GM23248 (cell line): Measurements from ENCODE around the gene ZGPAT. TPM values are rescaled to one million over a fixed set of nuclear protein-coding genes. Genes with fewer than 3 reads are reported as not detected.

Source experiments
- DNase-seq: peaks from one replicate; pipeline ENCODE4 v3.0.0-alpha.2; 2015
- H2AFZ ChIP-seq: fragments of 200-600 bp; sonication (generic); 2 replicates; pipeline ENCODE4 v1.6.1; 2016; ENCODE audit warnings: antibody characterized with exemption
- H3F3A ChIP-seq: fragments of 200-600 bp; sonication (generic); 2 replicates; pipeline ENCODE4 v1.6.1; 2016; ENCODE audit warnings: mild to moderate bottlenecking, antibody characterized with exemption, mixed run types; ENCODE audit not compliant: insufficient read depth
- H3K27ac ChIP-seq: fragments of 200-600 bp; sonication (generic); 2 replicates; pipeline ENCODE4 v1.5.1; 2016; ENCODE audit warnings: mild to moderate bottlenecking
- H3K27me3 ChIP-seq: fragments of 200-600 bp; sonication (generic); replicated peaks from 2 replicates; pipeline ENCODE4 v1.6.1; 2016; ENCODE audit warnings: mild to moderate bottlenecking; ENCODE audit not compliant: insufficient read depth
- H3K36me3 ChIP-seq: fragments of 200-600 bp; sonication (generic); 2 replicates; pipeline ENCODE4 v1.6.1; 2016; ENCODE audit warnings: low read depth, mild to moderate bottlenecking
- H3K4me1 ChIP-seq: fragments of 200-600 bp; sonication (generic); 2 replicates; pipeline ENCODE4 v1.6.1; 2016; ENCODE audit warnings: mild to moderate bottlenecking; ENCODE audit not compliant: insufficient read depth
- H3K4me2 ChIP-seq: fragments of 200-600 bp; sonication (generic); one replicate; pipeline ENCODE4 v1.6.1; 2016; ENCODE audit warnings: mild to moderate bottlenecking; ENCODE audit not compliant: unreplicated experiment
- H3K4me3 ChIP-seq: fragments of 200-600 bp; sonication (generic); 2 replicates; pipeline ENCODE4 v1.5.1; 2016; ENCODE audit warnings: mild to moderate bottlenecking
- H3K79me2 ChIP-seq: fragments of 200-600 bp; sonication (generic); 2 replicates; pipeline ENCODE4 v1.6.1; 2016; ENCODE audit warnings: mild to moderate bottlenecking; ENCODE audit not compliant: insufficient read depth
- H3K9ac ChIP-seq: fragments of 200-600 bp; sonication (generic); 2 replicates; pipeline ENCODE4 v1.6.1; 2016; ENCODE audit warnings: mild to moderate bottlenecking
- H3K9me2 ChIP-seq: fragments of 200-600 bp; sonication (generic); 2 replicates; pipeline ENCODE4 v1.6.1; 2016; ENCODE audit warnings: mixed run types, mild to moderate bottlenecking, moderate library complexity; ENCODE audit not compliant: insufficient read depth
- H3K9me3 ChIP-seq: fragments of 200-600 bp; sonication (generic); one replicate; pipeline ENCODE4 v1.6.1; 2017; ENCODE audit warnings: low read depth
- H4K20me1 ChIP-seq: fragments of 200-600 bp; sonication (generic); 2 replicates; pipeline ENCODE4 v1.6.0; 2016; ENCODE audit not compliant: insufficient read depth
- EZH2 ChIP-seq: fragments of 200-600 bp; sonication (generic); IDR thresholded peaks from 2 replicates; pipeline ENCODE4 v1.6.1; 2018; ENCODE audit warnings: antibody characterized with exemption, mild to moderate bottlenecking; ENCODE audit not compliant: insufficient read depth, poor library complexity, severe bottlenecking
- EZH2phosphoT487 ChIP-seq: fragments of 200-600 bp; sonication (generic); IDR thresholded peaks from 2 replicates; pipeline ENCODE4 v1.6.1; 2018; ENCODE audit warnings: antibody characterized with exemption, moderate library complexity, mild to moderate bottlenecking, low read depth; ENCODE audit not compliant: insufficient read depth
- WGBS, 2 experiments: methylation state at CpG; one replicate each; pipeline ENCODE4 v1.1.6; 2015 to 2017; ENCODE audit warnings: low lambda C conversion rate in 2 of 2, low coverage in 1 of 2; ENCODE audit errors: missing lambda C conversion rate in 2 of 2; 5-methylcytosine and 5-hydroxymethylcytosine counted together
- in situ Hi-C: fragments of 300-500 bp; cut with MboI; formaldehyde crosslinking; loops from 2 replicates; pipeline ENCODE4 v1.15.0; 2020
- polyA plus RNA-seq: library from polyadenylated mRNA; unstranded; fragments of >200 nt; fragmentation: Nextera tagmentation; extraction: Ambion mirVana; gene quantifications from 2 replicates; pipeline ENCODE4 v1.2.1, GENCODE V29; 2016
- total RNA-seq: library from RNA; depleted of rRNA; stranded (reverse); fragments of >200 nt; shearing (Covaris generic); gene quantifications from 2 replicates; pipeline ENCODE4 v1.2.3, GENCODE V29; 2014

ZGPAT gene
- total and polyA plus RNA-seq, 2 experiments from 2014 or later, result 22.7 to 28.5 TPM

DNA sequence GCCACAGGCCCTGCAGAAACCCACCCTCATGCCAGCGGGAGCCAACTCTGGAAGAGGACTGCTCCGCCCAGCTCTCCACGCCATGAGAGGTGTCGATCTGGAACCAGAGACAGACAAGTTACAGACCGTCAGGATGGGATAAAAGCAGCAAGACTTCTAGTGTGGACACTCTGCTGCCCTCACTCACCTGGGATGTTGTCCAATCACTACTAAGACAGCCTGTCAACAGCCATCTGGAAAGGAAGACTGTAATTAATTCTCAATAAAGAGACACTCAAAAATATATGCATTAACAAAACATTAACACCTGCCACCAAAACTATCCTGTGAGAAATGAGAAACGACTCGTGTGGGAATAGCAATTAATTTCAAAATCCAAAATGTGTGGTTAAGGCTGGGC is 60.0 kb downstream of the ZGPAT start:
- H4K20me1 ChIP-seq, result no peaks in the 10 kb centered on the region
- no peaks in the 10 kb centered on the region for H3K79me2 ChIP-seq
- no peak for TF ChIP-seq EZH2phosphoT487
- no peak for TF ChIP-seq EZH2
- H3K4me2 ChIP-seq, result no peak overlapping the region
- no peaks in the 10 kb centered on the region for H3K4me1 ChIP-seq
- in situ Hi-C loops, result no loop called here
- no peaks in the 10 kb centered on the region for H3K36me3 ChIP-seq
- no peaks in the 10 kb centered on the region for H3K9me2 ChIP-seq
- H3K27ac ChIP-seq, result no peak overlapping the region
- H3F3A ChIP-seq, result no peaks in the 10 kb centered on the region
- DNase-seq, result no peak
- WGBS, 2 experiments, result 71 to 82% methylated on average over 7 of the region's 7 CpGs
- H3K4me3 ChIP-seq, result no peak overlapping the region
- no peaks in the 10 kb centered on the region for H3K9me3 ChIP-seq
- no peak overlapping the region for H2AFZ ChIP-seq
- H3K9ac ChIP-seq, result no peak overlapping the region
- no peaks in the 10 kb centered on the region for H3K27me3 ChIP-seq

DNA sequence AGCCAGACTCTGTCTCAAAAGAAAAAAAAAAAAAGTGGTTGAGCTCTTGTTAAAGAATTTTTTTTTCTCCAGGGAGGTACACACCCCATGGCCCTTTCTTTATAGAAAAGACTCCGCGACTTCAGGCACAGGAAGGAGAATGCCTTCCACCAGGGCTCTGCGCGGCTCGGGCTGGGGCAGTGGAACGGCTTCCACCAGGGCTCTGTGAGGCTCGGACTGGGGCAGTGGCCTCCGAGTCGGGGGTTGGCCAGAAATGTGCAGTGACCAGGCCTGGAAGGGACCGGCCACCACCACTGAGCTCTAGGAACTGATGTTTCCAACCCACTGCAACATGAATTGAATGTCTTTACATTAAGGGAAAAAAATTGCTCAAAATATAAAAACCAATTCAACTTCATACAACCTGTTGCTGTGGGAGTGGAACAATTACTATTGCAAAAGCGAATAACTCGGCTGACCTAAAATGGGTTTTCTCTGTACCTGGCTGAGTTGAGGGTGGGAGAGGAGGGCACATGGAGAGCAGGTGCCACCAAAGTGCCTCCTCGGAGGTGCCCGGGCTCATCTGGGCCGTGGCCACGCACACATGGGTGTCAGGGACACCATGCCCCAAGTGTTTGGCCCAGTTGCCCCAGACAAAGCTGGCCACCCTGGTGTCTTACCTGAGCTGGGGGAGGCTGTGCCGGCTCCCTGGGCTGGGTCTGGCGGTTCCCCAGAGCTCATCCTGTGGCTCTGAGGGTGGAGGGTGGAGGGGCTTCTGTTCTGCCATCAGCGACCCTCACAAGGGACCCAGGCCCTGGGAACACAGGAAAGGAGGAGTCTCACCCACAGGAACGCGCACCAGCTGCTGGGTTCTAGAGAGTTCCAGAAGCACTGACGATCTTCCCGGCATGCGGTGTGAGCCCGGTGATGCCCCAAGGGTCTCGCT is 61.0 kb downstream of the ZGPAT start:
- Histone ChIP-seq H2AFZ (no peak overlapping the region), H3K79me2 (no peaks in the 10 kb centered on the region), H3K4me3 (no peak overlapping the region), H3K9me3 (no peaks in the 10 kb centered on the region), H3K4me1 (no peaks in the 10 kb centered on the region), H3K27me3 (no peaks in the 10 kb centered on the region), H3K36me3 (no peaks in the 10 kb centered on the region), H3K27ac (no peak overlapping the region), H3K9me2 (no peaks in the 10 kb centered on the region), H4K20me1 (no peaks in the 10 kb centered on the region), H3K9ac (no peak overlapping the region), H3K4me2 (no peak overlapping the region), H3F3A (no peaks in the 10 kb centered on the region)
- TF ChIP-seq EZH2, result no peak
- no peak for TF ChIP-seq EZH2phosphoT487
- WGBS, 2 experiments, result 83 to 84% methylated on average over 25 to 26 of the region's 26 CpGs
- in situ Hi-C loops, result no loop called here
- DNase-seq, result no peak

DNA sequence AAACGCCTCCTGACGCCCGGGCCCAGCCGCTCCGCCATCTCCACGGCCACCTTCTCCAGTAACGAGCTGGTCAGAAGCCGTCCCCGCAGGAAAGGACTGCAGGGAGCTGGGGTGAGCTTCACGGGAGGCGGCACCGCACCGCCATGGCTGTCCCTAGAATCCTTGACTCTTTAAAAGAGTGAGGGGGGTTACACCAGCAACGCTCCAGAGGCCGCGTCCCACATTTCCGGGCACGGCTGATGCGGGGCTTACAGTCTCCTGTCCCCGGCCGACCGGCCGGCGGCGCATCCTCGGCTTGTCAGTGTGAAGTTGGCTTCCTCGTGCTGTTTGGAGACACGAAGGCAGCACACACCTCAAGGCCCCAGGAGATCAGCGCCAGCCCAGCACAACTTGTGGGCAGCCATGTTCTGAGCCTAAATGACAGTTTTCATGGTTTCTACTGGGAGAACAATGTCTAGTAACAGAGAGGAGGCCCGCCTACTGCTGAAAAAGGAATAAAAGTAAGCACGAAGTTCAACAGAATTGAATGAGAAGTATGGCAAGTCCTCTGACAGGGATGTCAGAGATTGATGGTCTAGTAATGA is 62.1 kb downstream of the ZGPAT start:
- Histone ChIP-seq H3K4me3 (no peak overlapping the region), H4K20me1 (no peaks in the 10 kb centered on the region), H3K4me1 (no peaks in the 10 kb centered on the region), H3K9ac (no peak overlapping the region), H3K36me3 (no peaks in the 10 kb centered on the region), H3K27ac (no peak overlapping the region), H3K79me2 (no peaks in the 10 kb centered on the region), H3F3A (no peaks in the 10 kb centered on the region), H2AFZ (no peak overlapping the region), H3K9me2 (no peaks in the 10 kb centered on the region), H3K4me2 (no peak overlapping the region), H3K27me3 (no peaks in the 10 kb centered on the region), H3K9me3 (no peaks in the 10 kb centered on the region)
- in situ Hi-C loops, result no loop called here
- TF ChIP-seq EZH2phosphoT487, result no peak
- TF ChIP-seq EZH2, result no peak
- no peak for DNase-seq
- WGBS, 2 experiments, result 78 to 82% methylated on average over 31 of the region's 31 CpGs

DNA sequence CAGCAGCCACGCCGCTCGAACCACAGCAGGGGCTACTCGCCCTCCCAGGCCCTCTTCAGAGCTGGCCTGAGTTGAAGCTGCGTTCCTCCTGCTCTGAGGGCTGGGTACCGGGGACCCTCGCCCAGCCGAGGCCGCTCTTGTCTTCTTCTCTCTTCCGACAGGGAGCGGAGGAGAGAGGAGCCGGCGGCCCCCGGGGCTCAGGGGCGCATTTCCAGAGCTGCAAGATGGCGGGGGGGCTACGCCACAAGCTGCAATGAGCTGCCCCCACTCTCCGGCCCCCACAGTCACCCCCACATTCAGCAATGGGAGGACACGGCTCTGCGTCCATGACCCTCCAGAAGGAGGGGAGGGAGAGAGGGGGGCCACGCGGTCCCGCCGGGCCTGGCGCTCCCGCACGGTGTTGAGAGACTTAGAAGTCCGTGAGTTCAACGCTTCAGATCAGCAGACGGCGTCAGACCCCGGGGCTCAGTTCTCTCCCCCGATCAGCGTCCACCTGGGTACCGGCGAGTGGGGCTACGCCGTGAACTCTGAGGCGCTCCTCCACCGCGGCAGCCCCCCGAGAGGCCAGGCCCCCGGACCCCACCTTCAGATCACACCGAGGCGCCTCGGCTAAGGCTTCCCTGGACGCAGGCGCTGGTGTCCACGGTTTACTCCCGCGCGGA is 63.3 kb downstream of the ZGPAT start:
- Histone ChIP-seq H3K4me1 (no peaks in the 10 kb centered on the region), H3K9me2 (no peaks in the 10 kb centered on the region), H3F3A (no peaks in the 10 kb centered on the region), H3K9me3 (no peaks in the 10 kb centered on the region), H4K20me1 (no peaks in the 10 kb centered on the region), H3K9ac (no peak overlapping the region), H3K79me2 (no peaks in the 10 kb centered on the region), H3K4me3 (no peak overlapping the region), H3K4me2 (no peak overlapping the region), H2AFZ (no peak overlapping the region), H3K27ac (no peak overlapping the region), H3K27me3 (no peaks in the 10 kb centered on the region), H3K36me3 (no peaks in the 10 kb centered on the region)
- in situ Hi-C loops, result no loop called here
- WGBS, 2 experiments, result 87 to 92% methylated on average over 18 to 52 of the region's 52 CpGs
- no peak for TF ChIP-seq EZH2
- DNase-seq, result no peak
